ENCODE data around the gene UGT1A8.

The UGT1A8 gene

GRCh38 chr2:233754872-233755611, 137.6 kb downstream of the UGT1A8 start:
- DNase-seq (ENCODE audit: extremely low read depth, insufficient read length): no peak
- Histone ChIP-seq H3K4me3 (replicated peaks; ENCODE audit: low read depth, low read length) (no peak overlapping the region), H3K27me3 (replicated peaks; ENCODE audit: control insufficient read depth, insufficient read depth, low read length) (no peaks in the 10 kb centered on the region), H3K36me3 (ENCODE audit: control insufficient read depth, insufficient read depth, low read length) (no peaks in the 10 kb centered on the region)
- no peak for TF ChIP-seq CTCF (IDR thresholded peaks at IDR 0.05; ENCODE audit: insufficient read depth, low read length, poor library complexity, severe bottlenecking)

- H3K36me3 ChIP-seq (ENCODE audit: control insufficient read depth, insufficient read depth, low read length): no peaks in the 10 kb centered on the region
These were observed 139.1 kb downstream of the UGT1A8 start for GRCh38 chr2:233756429-233757081.

DNA sequence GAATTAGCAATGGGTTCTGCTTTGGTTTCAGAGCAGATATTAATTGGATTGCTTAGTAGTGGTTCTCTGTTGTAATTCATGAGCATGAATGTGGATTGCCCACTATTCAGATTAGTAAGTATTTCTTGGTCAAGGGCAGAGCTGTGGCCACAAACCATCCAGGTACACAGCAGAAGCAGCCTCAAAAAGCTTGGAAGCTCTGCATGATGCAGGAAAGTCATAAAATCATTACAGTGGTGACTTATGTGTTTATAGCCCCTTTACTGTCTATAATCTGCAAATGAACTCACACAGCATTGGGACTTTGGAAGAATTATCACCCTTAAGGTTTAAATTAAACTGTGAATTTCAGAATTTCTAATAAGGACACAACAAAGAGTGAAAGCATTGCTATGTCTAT, 140.7 kb downstream of the UGT1A8 start:
- no peak for TF ChIP-seq CTCF (IDR thresholded peaks at IDR 0.05; ENCODE audit: insufficient read depth, low read length, poor library complexity, severe bottlenecking)
- no peak for DNase-seq (ENCODE audit: extremely low read depth, insufficient read length)
- H3K27me3 ChIP-seq (replicated peaks; ENCODE audit: control insufficient read depth, insufficient read depth, low read length): no peaks in the 10 kb centered on the region
- no peak overlapping the region for H3K4me3 ChIP-seq (replicated peaks; ENCODE audit: low read depth, low read length)
- H3K36me3 ChIP-seq (ENCODE audit: control insufficient read depth, insufficient read depth, low read length): no peaks in the 10 kb centered on the region

More at GRCh38 chr2:233756429-233757081, 139.1 kb downstream of the UGT1A8 start:
- no peak for DNase-seq (ENCODE audit: extremely low read depth, insufficient read length)
- Histone ChIP-seq H3K4me3 (replicated peaks; ENCODE audit: low read depth, low read length) (no peak overlapping the region), H3K27me3 (replicated peaks; ENCODE audit: control insufficient read depth, insufficient read depth, low read length) (no peaks in the 10 kb centered on the region)
- no peak for TF ChIP-seq CTCF (IDR thresholded peaks at IDR 0.05; ENCODE audit: insufficient read depth, low read length, poor library complexity, severe bottlenecking)

- TF ChIP-seq CTCF (IDR thresholded peaks at IDR 0.05; ENCODE audit: insufficient read depth, low read length, poor library complexity, severe bottlenecking): no peak
- H3K36me3 ChIP-seq (ENCODE audit: control insufficient read depth, insufficient read depth, low read length): no peaks in the 10 kb centered on the region
These were observed 141.4 kb downstream of the UGT1A8 start for GRCh38 chr2:233758849-233759248.

DNA sequence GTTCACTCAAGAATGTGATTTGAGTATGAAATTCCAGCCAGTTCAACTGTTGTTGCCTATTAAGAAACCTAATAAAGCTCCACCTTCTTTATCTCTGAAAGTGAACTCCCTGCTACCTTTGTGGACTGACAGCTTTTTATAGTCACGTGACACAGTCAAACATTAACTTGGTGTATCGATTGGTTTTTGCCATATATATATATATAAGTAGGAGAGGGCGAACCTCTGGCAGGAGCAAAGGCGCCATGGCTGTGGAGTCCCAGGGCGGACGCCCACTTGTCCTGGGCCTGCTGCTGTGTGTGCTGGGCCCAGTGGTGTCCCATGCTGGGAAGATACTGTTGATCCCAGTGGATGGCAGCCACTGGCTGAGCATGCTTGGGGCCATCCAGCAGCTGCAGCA, 142.6 kb downstream of the UGT1A8 start, which contains the start of gene UGT1A1:
UGT1A1 (plus strand) TSS at position 228 of the 400 bp plus-strand sequence; CDS start at position 246, 18 bp downstream.
- Histone ChIP-seq H3K27me3 (replicated peaks; ENCODE audit: control insufficient read depth, insufficient read depth, low read length) (no peaks in the 10 kb centered on the region), H3K36me3 (ENCODE audit: control insufficient read depth, insufficient read depth, low read length) (no peaks in the 10 kb centered on the region), H3K4me3 (replicated peaks; ENCODE audit: low read depth, low read length) (no peak within 1 kb of the TSS)
- TF ChIP-seq CTCF (IDR thresholded peaks at IDR 0.05; ENCODE audit: insufficient read depth, low read length, poor library complexity, severe bottlenecking): no peak
- DNase-seq (ENCODE audit: extremely low read depth, insufficient read length): no peak

More at GRCh38 chr2:233758849-233759248, 141.4 kb downstream of the UGT1A8 start:
- DNase-seq (ENCODE audit: extremely low read depth, insufficient read length): no peak
- Histone ChIP-seq H3K27me3 (replicated peaks; ENCODE audit: control insufficient read depth, insufficient read depth, low read length) (no peaks in the 10 kb centered on the region), H3K4me3 (replicated peaks; ENCODE audit: low read depth, low read length) (no peak overlapping the region)

Data from GM06990 (cell line).